ENCODE results near the gene CCN6. TPM values are rescaled to one million over a fixed set of nuclear protein-coding genes. Genes with fewer than 3 reads are reported as not detected.
A peak's percentile ranks its signal among the peaks of the same experiment; 100 is the strongest.

CCN6 gene
- total and polyA plus RNA-seq, 4 donors, result 0.54 TPM; not detected in 3

- Histone ChIP-seq H3K36me3 (ENCODE audit: control insufficient read depth in 4 of 4, insufficient read depth in 3 of 4, low read depth in 1 of 4, low read length in 3 of 4) (no peaks in the 10 kb centered on the region), H3K27me3 (ENCODE audit: control insufficient read depth in 4 of 4, insufficient read depth in 4 of 4, low read length in 3 of 4) (no peaks in the 10 kb centered on the region), H3K9ac (ENCODE audit: low read depth in 1 of 2, low read length in 2 of 2) (no peak overlapping the region), H3K9me3 (ENCODE audit: control insufficient read depth in 4 of 4, low read length in 3 of 4) (no peaks in the 10 kb centered on the region), H3K27ac (ENCODE audit: low read depth in 1 of 2, low read length in 2 of 2) (no peak overlapping the region), H3K4me3 (ENCODE audit: low read depth in 1 of 3, low read length in 3 of 3) (no peak overlapping the region), H3K4me1 (ENCODE audit: control insufficient read depth in 4 of 4, insufficient read depth in 4 of 4, low read length in 3 of 4) (peaks cover 0 to 17% (median 9%) of the 10 kb centered on the region in 4 donors)
- WGBS, result 68% methylated on average over 1 of the region's 1 CpG
- TF ChIP-seq YY1 (IDR thresholded peaks at IDR 0.05) (no peak), NR2F2 (IDR thresholded peaks at IDR 0.05) (peak; percentile 53), REST (IDR thresholded peaks at IDR 0.05) (no peak)
- no peak for DNase-seq (ENCODE audit: low spot score)
Measured at GRCh38 chr6:112040956-112041355, 12.9 kb upstream of the CCN6 start.

DNA sequence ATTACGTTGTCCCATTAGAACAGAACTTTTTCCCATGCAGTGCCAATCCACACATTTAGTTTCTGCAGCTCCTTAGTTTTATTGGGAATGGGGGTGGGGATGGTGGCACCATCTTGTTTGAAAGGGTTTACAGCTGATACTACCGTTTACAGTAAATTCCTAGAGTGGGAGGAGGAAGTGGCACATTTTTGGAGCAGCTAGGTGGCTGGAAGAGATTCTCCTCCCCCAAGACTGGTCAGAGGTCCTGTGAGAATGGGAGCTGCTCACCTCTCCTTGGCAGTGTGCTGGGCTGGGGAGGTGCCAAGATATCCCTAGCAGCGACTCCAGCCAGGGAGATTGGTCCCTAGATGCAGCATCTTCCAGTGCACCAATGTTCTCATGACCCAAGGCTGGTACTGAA lies 12.4 kb upstream of the CCN6 start:
- WGBS, result 69% methylated on average over 3 of the region's 3 CpGs
- H3K4me3 ChIP-seq (ENCODE audit: low read depth in 1 of 3, low read length in 3 of 3), result no peak overlapping the region
- H3K9me3 ChIP-seq (ENCODE audit: control insufficient read depth in 4 of 4, low read length in 3 of 4), result no peaks in the 10 kb centered on the region
- TF ChIP-seq RXRA (IDR thresholded peaks at IDR 0.05), result no peak
- TF ChIP-seq TAF1 (conservative IDR thresholded peaks at IDR 0.05), result no peak
- H3K27me3 ChIP-seq (ENCODE audit: control insufficient read depth in 4 of 4, insufficient read depth in 4 of 4, low read length in 3 of 4), result no peaks in the 10 kb centered on the region
- H3K27ac ChIP-seq (ENCODE audit: low read depth in 1 of 2, low read length in 2 of 2), result no peak overlapping the region
- H3K9ac ChIP-seq (ENCODE audit: low read depth in 1 of 2, low read length in 2 of 2), result no peak overlapping the region
- DNase-seq (ENCODE audit: low spot score), result no peak
- peaks cover 0 to 17% (median 9%) of the 10 kb centered on the region in 4 donors for H3K4me1 ChIP-seq (ENCODE audit: control insufficient read depth in 4 of 4, insufficient read depth in 4 of 4, low read length in 3 of 4)
- no peaks in the 10 kb centered on the region for H3K36me3 ChIP-seq (ENCODE audit: control insufficient read depth in 4 of 4, insufficient read depth in 3 of 4, low read depth in 1 of 4, low read length in 3 of 4)

GRCh38 chr6:112043032-112044007 lies 10.6 kb upstream of the CCN6 start:
- Histone ChIP-seq H3K4me3 (ENCODE audit: low read depth in 1 of 3, low read length in 3 of 3) (peak overlapping the region; percentile 63 to 68 (median 68)), H3K4me1 (ENCODE audit: control insufficient read depth in 4 of 4, insufficient read depth in 4 of 4, low read length in 3 of 4) (peaks cover 0 to 17% (median 9%) of the 10 kb centered on the region in 4 donors), H3K27ac (ENCODE audit: low read depth in 1 of 2, low read length in 2 of 2) (peak overlapping the region; percentile 74 to 82), H3K9me3 (ENCODE audit: control insufficient read depth in 4 of 4, low read length in 3 of 4) (no peaks in the 10 kb centered on the region), H3K9ac (ENCODE audit: low read depth in 1 of 2, low read length in 2 of 2) (peak overlapping the region; percentile 87 to 98), H3K27me3 (ENCODE audit: control insufficient read depth in 4 of 4, insufficient read depth in 4 of 4, low read length in 3 of 4) (no peaks in the 10 kb centered on the region), H3K36me3 (ENCODE audit: control insufficient read depth in 4 of 4, insufficient read depth in 3 of 4, low read depth in 1 of 4, low read length in 3 of 4) (no peaks in the 10 kb centered on the region)
- peak; percentile 89 for DNase-seq (ENCODE audit: low spot score)
- WGBS, result under 1% methylated on average over 36 of the region's 36 CpGs
- peak; percentile 66 for TF ChIP-seq REST (IDR thresholded peaks at IDR 0.05)
- peak; percentile 92 for TF ChIP-seq NR2F2 (IDR thresholded peaks at IDR 0.05)
- TF ChIP-seq, protein P1, sequence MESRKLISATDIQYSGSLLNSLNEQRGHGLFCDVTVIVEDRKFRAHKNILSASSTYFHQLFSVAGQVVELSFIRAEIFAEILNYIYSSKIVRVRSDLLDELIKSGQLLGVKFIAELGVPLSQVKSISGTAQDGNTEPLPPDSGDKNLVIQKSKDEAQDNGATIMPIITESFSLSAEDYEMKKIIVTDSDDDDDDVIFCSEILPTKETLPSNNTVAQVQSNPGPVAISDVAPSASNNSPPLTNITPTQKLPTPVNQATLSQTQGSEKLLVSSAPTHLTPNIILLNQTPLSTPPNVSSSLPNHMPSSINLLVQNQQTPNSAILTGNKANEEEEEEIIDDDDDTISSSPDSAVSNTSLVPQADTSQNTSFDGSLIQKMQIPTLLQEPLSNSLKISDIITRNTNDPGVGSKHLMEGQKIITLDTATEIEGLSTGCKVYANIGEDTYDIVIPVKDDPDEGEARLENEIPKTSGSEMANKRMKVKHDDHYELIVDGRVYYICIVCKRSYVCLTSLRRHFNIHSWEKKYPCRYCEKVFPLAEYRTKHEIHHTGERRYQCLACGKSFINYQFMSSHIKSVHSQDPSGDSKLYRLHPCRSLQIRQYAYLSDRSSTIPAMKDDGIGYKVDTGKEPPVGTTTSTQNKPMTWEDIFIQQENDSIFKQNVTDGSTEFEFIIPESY (IDR thresholded peaks at IDR 0.05), result peak; percentile 10
- TF ChIP-seq SP1 (IDR thresholded peaks at IDR 0.05), result peak; percentile 11
- no peak for TF ChIP-seq GABPA (IDR thresholded peaks at IDR 0.05 in 1 of 2, conservative IDR thresholded peaks at IDR 0.05 in 1 of 2)
- no peak for TF ChIP-seq JUND (IDR thresholded peaks at IDR 0.05)
- TF ChIP-seq FOXA1 (IDR thresholded peaks at IDR 0.05), result peak; percentile 2
- TF ChIP-seq, protein P2, sequence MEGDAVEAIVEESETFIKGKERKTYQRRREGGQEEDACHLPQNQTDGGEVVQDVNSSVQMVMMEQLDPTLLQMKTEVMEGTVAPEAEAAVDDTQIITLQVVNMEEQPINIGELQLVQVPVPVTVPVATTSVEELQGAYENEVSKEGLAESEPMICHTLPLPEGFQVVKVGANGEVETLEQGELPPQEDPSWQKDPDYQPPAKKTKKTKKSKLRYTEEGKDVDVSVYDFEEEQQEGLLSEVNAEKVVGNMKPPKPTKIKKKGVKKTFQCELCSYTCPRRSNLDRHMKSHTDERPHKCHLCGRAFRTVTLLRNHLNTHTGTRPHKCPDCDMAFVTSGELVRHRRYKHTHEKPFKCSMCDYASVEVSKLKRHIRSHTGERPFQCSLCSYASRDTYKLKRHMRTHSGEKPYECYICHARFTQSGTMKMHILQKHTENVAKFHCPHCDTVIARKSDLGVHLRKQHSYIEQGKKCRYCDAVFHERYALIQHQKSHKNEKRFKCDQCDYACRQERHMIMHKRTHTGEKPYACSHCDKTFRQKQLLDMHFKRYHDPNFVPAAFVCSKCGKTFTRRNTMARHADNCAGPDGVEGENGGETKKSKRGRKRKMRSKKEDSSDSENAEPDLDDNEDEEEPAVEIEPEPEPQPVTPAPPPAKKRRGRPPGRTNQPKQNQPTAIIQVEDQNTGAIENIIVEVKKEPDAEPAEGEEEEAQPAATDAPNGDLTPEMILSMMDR (IDR thresholded peaks at IDR 0.05; ENCODE audit: low read depth, low read length, missing input control), result peak; percentile 97
- TF ChIP-seq ATF3 (IDR thresholded peaks at IDR 0.05), result no peak
- TF ChIP-seq YY1 (IDR thresholded peaks at IDR 0.05), result peak; percentile 91
- TF ChIP-seq RAD21 (IDR thresholded peaks at IDR 0.05), result peak; percentile 97 to 98
- TF ChIP-seq FOXA2 (IDR thresholded peaks at IDR 0.05), result no peak

Measured in liver (tissue), 9 donors.